Retinal pigment epithelial cell (primary cell): ENCODE results near the gene SIAH2.
A peak's percentile ranks its signal among the peaks of the same experiment; 100 is the strongest.

Source experiments
- DNase-seq: peaks from one replicate; pipeline ENCODE4 v3.0.0-alpha.2; 2010; ENCODE audit warnings: low read depth
- H3K4me3 ChIP-seq: 2 replicates; pipeline ENCODE4 v1.5.1; 2011; ENCODE audit warnings: mild to moderate bottlenecking, low read length, control low read depth, moderate library complexity
- TF ChIP-seq, protein P1 (sequence below): conservative IDR thresholded peaks from 2 replicates; pipeline ENCODE4 v1.5.1; 2011; ENCODE audit warnings: low read depth, low read length, control low read depth, inconsistent platforms

The SIAH2 gene

DNA sequence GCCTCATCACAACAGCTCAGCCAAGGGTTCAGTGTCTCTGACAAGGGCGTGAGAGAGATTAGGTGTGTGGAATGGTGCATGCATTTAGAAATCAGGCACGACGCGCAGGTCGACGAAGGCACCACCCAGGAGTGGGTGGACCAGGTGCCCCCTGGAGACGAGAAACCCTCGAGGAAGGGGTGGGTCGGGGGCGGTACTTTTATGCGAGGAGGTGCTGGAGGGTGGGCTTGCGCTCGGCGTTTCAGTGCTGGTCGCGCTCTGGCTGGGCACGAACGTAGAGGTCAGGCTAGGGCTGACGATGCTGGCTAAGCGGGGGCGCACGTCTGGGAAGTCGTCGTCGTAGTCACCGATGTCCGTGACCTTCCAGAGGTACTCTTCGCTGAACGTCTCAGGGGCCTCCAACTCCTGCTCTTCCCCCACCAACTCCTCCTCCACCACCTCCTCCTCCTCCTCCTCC lies 59.6 kb downstream of the SIAH2 start:
- H3K4me3 ChIP-seq, result peak overlapping the region; percentile 82
- TF ChIP-seq, protein P1, sequence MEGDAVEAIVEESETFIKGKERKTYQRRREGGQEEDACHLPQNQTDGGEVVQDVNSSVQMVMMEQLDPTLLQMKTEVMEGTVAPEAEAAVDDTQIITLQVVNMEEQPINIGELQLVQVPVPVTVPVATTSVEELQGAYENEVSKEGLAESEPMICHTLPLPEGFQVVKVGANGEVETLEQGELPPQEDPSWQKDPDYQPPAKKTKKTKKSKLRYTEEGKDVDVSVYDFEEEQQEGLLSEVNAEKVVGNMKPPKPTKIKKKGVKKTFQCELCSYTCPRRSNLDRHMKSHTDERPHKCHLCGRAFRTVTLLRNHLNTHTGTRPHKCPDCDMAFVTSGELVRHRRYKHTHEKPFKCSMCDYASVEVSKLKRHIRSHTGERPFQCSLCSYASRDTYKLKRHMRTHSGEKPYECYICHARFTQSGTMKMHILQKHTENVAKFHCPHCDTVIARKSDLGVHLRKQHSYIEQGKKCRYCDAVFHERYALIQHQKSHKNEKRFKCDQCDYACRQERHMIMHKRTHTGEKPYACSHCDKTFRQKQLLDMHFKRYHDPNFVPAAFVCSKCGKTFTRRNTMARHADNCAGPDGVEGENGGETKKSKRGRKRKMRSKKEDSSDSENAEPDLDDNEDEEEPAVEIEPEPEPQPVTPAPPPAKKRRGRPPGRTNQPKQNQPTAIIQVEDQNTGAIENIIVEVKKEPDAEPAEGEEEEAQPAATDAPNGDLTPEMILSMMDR, result no peak
- no peak for DNase-seq

DNA sequence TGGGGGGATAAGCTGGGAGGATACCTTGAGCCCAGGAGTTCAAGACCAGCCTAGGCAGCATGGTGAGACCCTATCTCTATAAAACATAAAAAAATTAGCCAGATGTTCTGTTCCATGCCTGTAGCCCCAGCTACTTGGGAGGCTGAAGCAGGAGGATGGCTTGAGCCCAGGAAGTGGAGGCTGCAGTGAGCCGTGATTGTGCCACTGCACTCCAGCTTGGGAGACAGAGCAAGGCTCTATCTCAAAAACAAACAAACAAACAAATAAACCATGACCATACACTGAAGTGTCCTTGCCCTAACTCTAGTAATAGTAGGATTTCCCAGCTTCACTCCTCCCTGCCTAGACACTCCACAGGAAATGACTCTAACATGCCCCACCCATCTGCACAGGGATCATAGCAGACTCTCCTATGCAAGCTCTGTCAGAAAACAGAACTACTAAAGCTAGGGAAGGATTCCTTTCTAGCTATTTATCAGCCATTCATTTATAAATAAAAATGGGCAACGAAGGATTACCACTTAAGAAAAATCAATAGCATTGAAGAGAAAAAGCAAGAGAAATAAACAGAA lies 63.8 kb downstream of the SIAH2 start:
- no peak overlapping the region for H3K4me3 ChIP-seq
- TF ChIP-seq, protein P1, result no peak
- no peak for DNase-seq

DNA sequence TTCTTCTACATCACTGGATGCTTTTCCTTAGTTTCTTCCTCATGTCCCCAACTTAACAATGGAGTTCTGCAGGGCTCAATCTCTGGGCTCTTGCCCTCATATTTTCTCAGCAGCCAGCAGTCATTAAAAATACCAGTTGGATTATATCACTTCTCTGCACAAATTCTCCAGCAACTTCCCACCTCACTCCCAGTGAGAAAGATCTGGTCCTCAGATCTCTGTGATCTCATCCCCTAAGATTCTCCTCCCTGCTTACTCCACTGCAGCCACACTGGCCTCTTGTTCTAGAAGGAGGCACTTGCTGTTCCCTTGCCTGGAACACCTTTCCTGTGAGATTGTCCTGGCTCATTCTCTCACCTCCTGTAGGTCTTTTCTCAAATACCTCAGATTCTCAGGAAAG lies 65.3 kb downstream of the SIAH2 start:
- DNase-seq, result no peak
- TF ChIP-seq, protein P1, result no peak

DNA sequence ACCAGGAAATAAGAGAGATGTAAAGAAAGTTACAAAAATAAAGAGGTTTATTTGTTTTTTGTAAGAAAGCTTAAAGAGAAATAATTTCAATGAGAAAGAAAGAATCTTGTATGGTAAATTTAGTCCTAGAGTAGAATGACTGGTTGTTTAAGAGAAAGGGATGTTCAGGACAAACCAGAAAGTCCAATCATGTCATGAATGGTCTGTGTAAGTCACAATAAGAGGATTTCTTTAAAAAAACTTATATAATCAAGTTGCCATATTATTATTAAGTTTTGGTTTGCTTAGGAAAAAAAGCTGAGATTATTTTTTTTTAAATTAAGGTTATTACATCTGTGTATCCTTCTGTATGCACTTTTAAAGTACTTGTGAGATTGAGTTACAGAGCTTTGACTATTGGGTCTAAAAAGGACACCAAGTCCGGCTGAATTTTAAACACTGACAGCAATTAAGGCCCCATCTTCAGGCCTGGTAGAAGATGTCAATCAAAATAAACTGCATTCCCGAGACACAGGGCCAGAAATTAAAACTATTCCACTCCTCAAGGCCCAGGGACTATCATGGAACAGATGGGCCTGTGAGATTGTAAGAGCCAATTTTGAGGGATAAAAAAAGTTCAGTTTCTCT lies 71.4 kb downstream of the SIAH2 start:
- DNase-seq, result no peak
- no peak overlapping the region for H3K4me3 ChIP-seq
- TF ChIP-seq, protein P1, result no peak

More for the DNA sequence above, 65.3 kb downstream of the SIAH2 start:
- no peak overlapping the region for H3K4me3 ChIP-seq
